Endothelial cell of umbilical vein (primary cell): Measurements from ENCODE around the gene GPSM1. TPM values are rescaled to one million over a fixed set of nuclear protein-coding genes. Genes with fewer than 3 reads are reported as not detected.

Experiments
- BruUV-seq: library from RNA; stranded (reverse); fragments of 400-500 nt; replicated peaks from 2 replicates; lab custom pipeline; 2021; lab: Mats Ljungman, UMichigan
- CTCF ChIA-PET: fragments of 300-600, 350-600 bp; sonication (Branson Sonifier 250); formaldehyde crosslinking; loops from one replicate; lab custom pipeline; 2021; ENCODE audit warnings: antibody characterized with exemption, inconsistent platforms; lab: Charles Lee
- POLR2A ChIA-PET: fragments of 300-600, 350-600 bp; sonication (Branson Sonifier 250); formaldehyde crosslinking; loops from one replicate; lab custom pipeline; 2021; ENCODE audit warnings: antibody characterized with exemption, inconsistent platforms; lab: Charles Lee
- DNase-seq: peaks from one replicate; pipeline ENCODE4 v3.0.0-alpha.2; 2011; ENCODE audit warnings: low read depth, low spot score
- FAIRE-seq: peaks from 2 replicates; lab custom pipeline; 2011; peaks lifted over from hg19 to GRCh38; lab: Jason Lieb, UNC
- H2AFZ ChIP-seq: 2 replicates; pipeline ENCODE4 v1.6.0; 2012; ENCODE audit warnings: low read depth, low read length, control low read depth, inconsistent platforms
- H3K27ac ChIP-seq: 2 replicates; pipeline ENCODE4 v1.5.1; 2011; ENCODE audit warnings: low read depth, mild to moderate bottlenecking, control low read depth, low read length, moderate library complexity; ENCODE audit not compliant: insufficient read depth
- H3K27me3 ChIP-seq, 2 experiments: 2 replicates each; pipeline versions ENCODE4 v1.6.0 to v1.6.1; 2011; ENCODE audit warnings: low read length in 2 of 2, mixed read lengths in 1 of 2; ENCODE audit not compliant: control insufficient read depth in 2 of 2, insufficient read depth in 2 of 2
- H3K36me3 ChIP-seq, 2 experiments: 2 replicates in 1 of 2; 3 replicates in 1 of 2; pipeline ENCODE4 v1.5.1; 2011; ENCODE audit warnings: low read length in 2 of 2, mild to moderate bottlenecking in 1 of 2, moderate library complexity in 1 of 2; ENCODE audit not compliant: control insufficient read depth in 2 of 2, insufficient read depth in 2 of 2; ENCODE audit errors: extremely low read depth in 1 of 2
- H3K4me1 ChIP-seq: 3 replicates; pipeline ENCODE4 v1.5.1; 2011; ENCODE audit warnings: mild to moderate bottlenecking, low read length; ENCODE audit not compliant: control insufficient read depth, insufficient read depth; ENCODE audit errors: extremely low read depth
- H3K4me2 ChIP-seq: 2 replicates; pipeline ENCODE4 v1.6.1; 2011; ENCODE audit warnings: low read length, control low read depth, mixed read lengths; ENCODE audit not compliant: insufficient read depth
- H3K4me3 ChIP-seq, 3 experiments: fragments of 200-600 bp in 1 of 3; sonication (generic), shearing (Covaris generic) in 1 of 3; replicated peaks in 1 of 3; 2 replicates each; pipeline ENCODE4 v1.5.1; 2011 to 2016; ENCODE audit warnings: control low read depth in 3 of 3, low read length in 3 of 3, mild to moderate bottlenecking in 2 of 3, inconsistent platforms in 1 of 3, low read depth in 1 of 3, moderate library complexity in 1 of 3; ENCODE audit not compliant: insufficient read depth in 1 of 3
- H3K79me2 ChIP-seq: 2 replicates; pipeline ENCODE4 v1.6.0; 2012; ENCODE audit warnings: low read length, inconsistent platforms; ENCODE audit not compliant: control insufficient read depth, insufficient read depth
- H3K9ac ChIP-seq: replicated peaks from 2 replicates; pipeline ENCODE3; 2011; ENCODE audit warnings: low read length, control low read depth; ENCODE audit not compliant: insufficient read depth; ENCODE audit errors: extremely low read depth
- H3K9me1 ChIP-seq: replicated peaks from 3 replicates; pipeline ENCODE4 v1.6.0; 2011; ENCODE audit warnings: mild to moderate bottlenecking, low read length; ENCODE audit not compliant: control insufficient read depth, insufficient read depth; ENCODE audit errors: extremely low read depth
- H3K9me3 ChIP-seq: replicated peaks from 2 replicates; pipeline ENCODE4 v1.5.1; 2012; ENCODE audit warnings: low read length, inconsistent platforms; ENCODE audit not compliant: control insufficient read depth, insufficient read depth
- H4K20me1 ChIP-seq: replicated peaks from 2 replicates; pipeline ENCODE3; 2011; ENCODE audit warnings: mild to moderate bottlenecking, low read length; ENCODE audit not compliant: control insufficient read depth, insufficient read depth; ENCODE audit errors: extremely low read depth
- EZH2 ChIP-seq: IDR thresholded peaks from 2 replicates; pipeline ENCODE4 v1.6.1; 2012; ENCODE audit warnings: borderline replicate concordance, low read depth, mild to moderate bottlenecking, moderate library complexity, low read length, inconsistent platforms; ENCODE audit not compliant: severe bottlenecking
- FOS ChIP-seq: IDR thresholded peaks from 2 replicates; pipeline ENCODE4 v1.6.1; 2011; ENCODE audit warnings: mild to moderate bottlenecking, low read length, moderate library complexity, borderline replicate concordance; ENCODE audit not compliant: insufficient read depth
- GATA2 ChIP-seq: IDR thresholded peaks from 2 replicates; pipeline ENCODE4 v1.7.0; 2011; ENCODE audit warnings: low read depth, mild to moderate bottlenecking, moderate library complexity, mixed read lengths, low read length; ENCODE audit not compliant: insufficient read length, insufficient read depth
- JUN ChIP-seq: IDR thresholded peaks from 2 replicates; pipeline ENCODE4 v1.6.1; 2011; ENCODE audit warnings: borderline replicate concordance, low read depth; ENCODE audit not compliant: insufficient read length, insufficient read depth
- MYC ChIP-seq: IDR thresholded peaks from one replicate; pipeline ENCODE4 v1.6.1; 2011; ENCODE audit warnings: mild to moderate bottlenecking, low read depth, low read length
- POLR2A ChIP-seq: IDR thresholded peaks from 2 replicates; pipeline ENCODE4 v1.6.1; 2012; ENCODE audit warnings: low read depth, mild to moderate bottlenecking, control low read depth, low read length
- POLR2AphosphoS5 ChIP-seq: IDR thresholded peaks from 2 replicates; pipeline ENCODE4 v1.6.1; 2012; ENCODE audit warnings: low read depth, mild to moderate bottlenecking, control low read depth, low read length, moderate library complexity; ENCODE audit not compliant: insufficient read depth
- dilution Hi-C: fragments of 300-500 bp; cut with MboI; formaldehyde crosslinking; loops from one replicate; pipeline ENCODE4 v1.15.0; 2019; ENCODE audit warnings: low sequenced_read_pairs; ENCODE audit not compliant: extremely low pct_ligation_motif_present
- intact Hi-C: fragments of 100-400 bp; cut with micrococcal nuclease; formaldehyde crosslinking; loops from one replicate; pipeline ENCODE4 v1.10.0; 2022
- polyA plus RNA-seq, 4 experiments: library from polyadenylated mRNA; depleted of rRNA in 3 of 4; stranded (reverse) in 3 of 4; unstranded in 1 of 4; fragments of >200 nt; gene quantifications; 2 replicates each; pipeline versions ENCODE4 v1.2.1 to v1.2.3, GENCODE V29; 2011 to 2012; ENCODE audit warnings: missing spikeins in 1 of 4
- total RNA-seq: library from RNA; stranded (reverse); gene quantifications from 2 replicates; pipeline ENCODE4 v1.2.3, GENCODE V29; 2021
- TF ChIP-seq, protein P1 (sequence below): IDR thresholded peaks from 2 replicates; pipeline ENCODE4 v1.6.1; 2011; ENCODE audit not compliant: insufficient read depth, insufficient read length
- TF ChIP-seq, protein P2 (sequence below), 2 donors: IDR thresholded peaks; 1 replicate in 1 of 2; 2 replicates in 1 of 2; pipeline ENCODE4 v1.5.1; 2011; ENCODE audit warnings: low read length in 2 of 2, mild to moderate bottlenecking in 2 of 2, moderate library complexity in 2 of 2, control low read depth in 1 of 2, inconsistent platforms in 1 of 2, low read depth in 1 of 2; ENCODE audit not compliant: insufficient read depth in 1 of 2; ENCODE audit errors: extremely low read depth in 1 of 2

The GPSM1 gene
- total and polyA plus RNA-seq, 2 donors (not counting 3 experiments of a cell fraction or from before 2014, with no cell fraction given) = 34.6 to 47.1 TPM

DNA sequence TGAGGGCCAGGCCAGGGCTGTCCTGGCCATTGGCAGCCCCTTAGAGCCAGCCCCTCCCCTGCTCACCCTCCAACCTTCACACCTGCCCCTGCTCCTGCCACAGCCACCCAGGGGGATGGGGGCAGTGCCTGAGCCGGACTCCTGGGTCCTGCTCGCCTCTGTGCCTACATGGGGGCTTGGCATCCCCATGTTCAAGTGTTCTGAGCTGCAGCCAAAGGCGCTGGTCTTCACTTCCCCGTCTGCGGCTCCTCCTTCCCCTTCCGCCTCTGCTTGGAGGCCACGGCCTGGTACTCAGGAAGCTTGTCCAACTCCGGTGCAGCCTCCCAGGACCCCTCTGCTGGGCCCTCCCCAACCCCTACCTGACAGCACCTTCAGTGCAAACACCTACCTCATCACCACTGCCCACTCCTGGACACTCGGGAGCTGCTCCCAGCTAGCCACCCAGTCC, 38.5 kb downstream of the GPSM1 start:
- no peak for TF ChIP-seq FOS
- TF ChIP-seq, protein P1, sequence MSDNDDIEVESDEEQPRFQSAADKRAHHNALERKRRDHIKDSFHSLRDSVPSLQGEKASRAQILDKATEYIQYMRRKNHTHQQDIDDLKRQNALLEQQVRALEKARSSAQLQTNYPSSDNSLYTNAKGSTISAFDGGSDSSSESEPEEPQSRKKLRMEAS = no peak
- TF ChIP-seq MYC = no peak
- TF ChIP-seq POLR2AphosphoS5 = no peak
- TF ChIP-seq EZH2 = no peak
- TF ChIP-seq, protein P2, sequence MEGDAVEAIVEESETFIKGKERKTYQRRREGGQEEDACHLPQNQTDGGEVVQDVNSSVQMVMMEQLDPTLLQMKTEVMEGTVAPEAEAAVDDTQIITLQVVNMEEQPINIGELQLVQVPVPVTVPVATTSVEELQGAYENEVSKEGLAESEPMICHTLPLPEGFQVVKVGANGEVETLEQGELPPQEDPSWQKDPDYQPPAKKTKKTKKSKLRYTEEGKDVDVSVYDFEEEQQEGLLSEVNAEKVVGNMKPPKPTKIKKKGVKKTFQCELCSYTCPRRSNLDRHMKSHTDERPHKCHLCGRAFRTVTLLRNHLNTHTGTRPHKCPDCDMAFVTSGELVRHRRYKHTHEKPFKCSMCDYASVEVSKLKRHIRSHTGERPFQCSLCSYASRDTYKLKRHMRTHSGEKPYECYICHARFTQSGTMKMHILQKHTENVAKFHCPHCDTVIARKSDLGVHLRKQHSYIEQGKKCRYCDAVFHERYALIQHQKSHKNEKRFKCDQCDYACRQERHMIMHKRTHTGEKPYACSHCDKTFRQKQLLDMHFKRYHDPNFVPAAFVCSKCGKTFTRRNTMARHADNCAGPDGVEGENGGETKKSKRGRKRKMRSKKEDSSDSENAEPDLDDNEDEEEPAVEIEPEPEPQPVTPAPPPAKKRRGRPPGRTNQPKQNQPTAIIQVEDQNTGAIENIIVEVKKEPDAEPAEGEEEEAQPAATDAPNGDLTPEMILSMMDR (IDR thresholded peaks at IDR 0.05; ENCODE audit: extremely low read depth in 1 of 2, insufficient read depth in 1 of 2, low read depth in 1 of 2, low read length in 2 of 2) = no peak
- TF ChIP-seq JUN = no peak
- TF ChIP-seq POLR2A = no peak
- no peak for TF ChIP-seq GATA2
- intact Hi-C loops = no loop called here
- Histone ChIP-seq H3K27me3 (no peaks in the 10 kb centered on the region), H3K36me3 (no peaks in the 10 kb centered on the region), H3K27ac (no peak overlapping the region), H3K4me1 (peaks cover 7% of the 10 kb centered on the region), H3K9me1 (no peaks in the 10 kb centered on the region), H4K20me1 (no peaks in the 10 kb centered on the region), H3K79me2 (peaks cover 3% of the 10 kb centered on the region), H3K4me2 (no peak overlapping the region), H2AFZ (no peak overlapping the region), H3K4me3 (no peak overlapping the region), H3K9ac (no peak overlapping the region), H3K9me3 (no peaks in the 10 kb centered on the region)
- ChIA-PET POLR2A (no interaction called here), CTCF (interaction anchor here (0.6 to 1.1 kb wide), 2 partner anchors 26 to 28 kb away, joined by 3 read pairs; no protein-coding TSS in a partner anchor)
- dilution Hi-C loops = no loop called here
- BruUV-seq = no TSS peak
- no peak for DNase-seq
- no peak for FAIRE-seq
